SU-DHL-6 (cell line): Measurements from ENCODE around the gene MCM8.

ENCODE experiments used
- CTCF ChIP-seq: fragments of 200-600 bp; sonication (generic); IDR thresholded peaks from one replicate; pipeline ENCODE4 v1.5.1; 2017; ENCODE audit warnings: antibody characterized with exemption, mild to moderate bottlenecking, low read length, moderate library complexity; ENCODE audit not compliant: insufficient read depth, poor library complexity, severe bottlenecking
- EZH2phosphoT487 ChIP-seq: fragments of 200-600 bp; sonication (generic), shearing (Covaris generic); conservative IDR thresholded peaks from 2 replicates; pipeline ENCODE4 v1.6.1; 2018; ENCODE audit warnings: mild to moderate bottlenecking, antibody characterized with exemption, low read length, moderate library complexity, mixed read lengths

- TF ChIP-seq CTCF (no peak), EZH2phosphoT487 (no peak)
Measured at GRCh38 chr20:5908981-5909380, 41.5 kb upstream of the MCM8 start.
